ENCODE data around the gene SLC22A31. TPM values are rescaled to one million over a fixed set of nuclear protein-coding genes. Genes with fewer than 3 reads are reported as not detected.
"Not testable (repeated sequence)": the region's sequence is repeated elsewhere in the genome, so short reads cannot be mapped to it uniquely, and the experiment has no call there.

SLC22A31 gene
- total RNA-seq, 2 donors from 2014 or later, result 0.81 TPM; not detected in 1

- no peak for ATAC-seq (ENCODE audit: insufficient number of reproducible peaks, low FRiP score, low read depth)
- no peak for TF ChIP-seq CTCF (IDR thresholded peaks at IDR 0.05)
- H3K4me3 ChIP-seq, result peak overlapping the region; percentile 69
Measured at GRCh38 chr16:89191033-89191900, 9.1 kb downstream of the SLC22A31 start.

DNA sequence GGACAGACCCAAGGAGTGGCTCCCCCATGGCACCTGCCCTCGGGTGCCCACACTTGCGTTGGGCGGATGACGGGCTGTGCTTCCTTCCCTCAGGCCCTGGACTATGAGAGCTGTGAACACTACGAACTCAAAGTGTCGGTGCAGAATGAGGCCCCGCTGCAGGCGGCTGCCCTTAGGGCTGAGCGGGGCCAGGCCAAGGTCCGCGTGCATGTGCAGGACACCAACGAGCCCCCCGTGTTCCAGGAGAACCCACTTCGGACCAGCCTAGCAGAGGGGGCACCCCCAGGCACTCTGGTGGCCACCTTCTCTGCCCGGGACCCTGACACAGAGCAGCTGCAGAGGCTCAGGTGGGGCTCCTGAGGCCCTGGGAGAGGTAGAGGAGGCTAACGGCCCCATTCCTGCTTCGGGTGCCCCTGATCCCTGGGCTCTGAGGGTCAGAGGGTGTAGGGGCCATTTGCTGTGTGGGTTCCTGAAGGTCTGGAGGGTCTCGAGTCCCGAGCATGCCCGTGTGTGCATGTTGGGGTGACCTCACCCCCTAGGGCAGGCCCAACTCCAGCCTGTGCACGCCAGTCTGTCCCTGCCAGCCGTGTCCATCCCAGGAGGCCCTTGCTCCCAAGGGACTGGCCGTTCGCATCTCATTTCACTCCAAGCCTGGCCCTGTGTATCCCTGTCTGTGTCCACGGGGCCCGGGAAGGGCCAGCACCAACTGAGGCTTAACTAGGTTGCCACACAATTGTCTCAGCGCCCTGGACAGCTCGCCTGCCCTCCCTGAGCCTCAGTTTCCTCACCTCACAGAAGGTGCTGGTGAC, 10.0 kb downstream of the SLC22A31 start:
- H3K9me3 ChIP-seq, result no peaks in the 10 kb centered on the region
- H3K27ac ChIP-seq, result no peak overlapping the region
- H3K27me3 ChIP-seq (replicated peaks; ENCODE audit: insufficient read depth), result no peaks in the 10 kb centered on the region
- DNase-seq (ENCODE audit: low spot score) (no peak), ATAC-seq (ENCODE audit: insufficient number of reproducible peaks, low FRiP score, low read depth) (no peak)
- H3K4me3 ChIP-seq, result no peak overlapping the region
- H3K36me3 ChIP-seq, result no peaks in the 10 kb centered on the region
- peaks cover 0 to 4% of the 10 kb centered on the region in 2 donors for H3K4me1 ChIP-seq (ENCODE audit: control insufficient read depth in 1 of 2, low read depth in 2 of 2)
- no peak for TF ChIP-seq CTCF (IDR thresholded peaks at IDR 0.05)

More at GRCh38 chr16:89191033-89191900, 9.1 kb downstream of the SLC22A31 start:
- DNase-seq (ENCODE audit: low spot score), result no peak
- H3K9me3 ChIP-seq, result no peaks in the 10 kb centered on the region
- no peak overlapping the region for H3K27ac ChIP-seq
- no peaks in the 10 kb centered on the region for H3K36me3 ChIP-seq
- H3K4me1 ChIP-seq (ENCODE audit: control insufficient read depth in 1 of 2, low read depth in 2 of 2), result peaks cover 0 to 4% of the 10 kb centered on the region in 2 donors
- no peaks in the 10 kb centered on the region for H3K27me3 ChIP-seq (replicated peaks; ENCODE audit: insufficient read depth)

DNA sequence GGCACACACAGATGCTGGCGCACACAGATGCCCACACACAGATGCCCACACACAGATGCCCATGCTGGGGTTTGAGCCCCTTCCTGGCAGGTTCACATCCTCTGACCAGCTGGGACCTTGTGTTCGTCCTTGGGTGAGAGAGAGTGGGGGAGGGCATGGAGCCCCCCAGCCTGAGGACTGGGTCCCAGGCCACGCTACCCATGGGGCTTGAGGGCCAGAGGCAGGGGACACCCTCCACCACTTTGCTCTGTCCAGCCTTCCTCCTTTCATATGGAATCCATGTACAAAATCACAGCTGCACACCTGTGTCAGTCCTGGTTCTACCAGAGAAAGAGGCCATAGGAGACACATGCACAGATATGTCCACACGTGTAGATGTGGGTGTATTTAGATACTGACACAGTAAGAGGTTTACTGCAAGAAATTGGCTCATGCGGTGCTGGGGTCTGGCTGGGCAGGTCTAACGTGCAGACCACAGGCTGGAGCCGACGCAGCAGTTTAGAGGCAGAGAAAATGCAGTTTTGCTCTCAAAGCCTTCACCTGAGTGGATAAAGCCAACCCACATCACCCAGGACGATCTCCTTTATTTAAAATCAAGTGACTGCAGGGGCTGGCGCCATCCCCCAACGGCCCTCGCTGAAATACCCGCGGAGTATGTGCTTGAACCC, 10.8 kb downstream of the SLC22A31 start:
- TF ChIP-seq CTCF (IDR thresholded peaks at IDR 0.05), result no peak
- peaks cover 0 to 4% of the 10 kb centered on the region in 2 donors for H3K4me1 ChIP-seq (ENCODE audit: control insufficient read depth in 1 of 2, low read depth in 2 of 2)
- no peak overlapping the region for H3K4me3 ChIP-seq
- no peak overlapping the region for H3K27ac ChIP-seq
- no peaks in the 10 kb centered on the region for H3K9me3 ChIP-seq
- no peaks in the 10 kb centered on the region for H3K27me3 ChIP-seq (replicated peaks; ENCODE audit: insufficient read depth)
- no peaks in the 10 kb centered on the region for H3K36me3 ChIP-seq
- DNase-seq (ENCODE audit: low spot score), result no peak
- no peak for ATAC-seq (ENCODE audit: insufficient number of reproducible peaks, low FRiP score, low read depth)

- H3K4me3 ChIP-seq; DNase-seq (ENCODE audit: low spot score); H3K36me3 ChIP-seq; H3K27me3 ChIP-seq (replicated peaks; ENCODE audit: insufficient read depth); H3K9me3 ChIP-seq; ATAC-seq (ENCODE audit: insufficient number of reproducible peaks, low FRiP score, low read depth); H3K4me1 ChIP-seq (ENCODE audit: control insufficient read depth in 1 of 2, low read depth in 2 of 2); H3K27ac ChIP-seq: not testable (repeated sequence)
Measured at GRCh38 chr16:89188471-89189357, 11.6 kb downstream of the SLC22A31 start.

DNA sequence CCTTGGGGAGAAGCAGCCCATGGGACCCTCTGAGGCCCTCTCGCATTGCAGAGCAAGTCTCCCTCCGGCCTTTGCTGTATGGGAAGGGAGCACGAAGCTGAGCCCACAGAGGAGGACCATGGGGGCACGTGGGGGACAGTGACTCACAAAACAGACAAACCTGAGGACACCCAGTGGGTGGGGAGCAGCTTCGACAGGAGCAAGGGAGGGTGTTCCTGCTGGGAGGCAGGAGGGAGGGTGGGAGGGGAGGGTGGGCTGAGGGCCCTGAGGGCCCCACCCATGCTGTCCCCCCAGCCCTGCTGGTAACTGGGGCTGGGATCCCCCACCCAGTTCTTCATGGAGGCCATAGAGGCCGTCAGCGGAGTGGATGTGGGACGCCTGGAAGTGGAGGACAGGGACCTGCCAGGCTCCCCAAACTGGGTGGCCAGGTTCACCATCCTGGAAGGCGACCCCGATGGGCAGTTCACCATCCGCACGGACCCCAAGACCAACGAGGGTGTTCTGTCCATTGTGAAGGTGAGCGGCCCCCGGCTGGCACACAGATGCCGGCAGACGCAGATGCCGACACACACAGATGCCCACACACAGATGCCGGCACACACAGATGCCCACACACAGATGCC, 12.5 kb downstream of the SLC22A31 start:
- ATAC-seq (ENCODE audit: insufficient number of reproducible peaks, low FRiP score, low read depth) (no peak), DNase-seq (ENCODE audit: low spot score) (no peak)
- H3K27me3 ChIP-seq (replicated peaks; ENCODE audit: insufficient read depth), result no peaks in the 10 kb centered on the region
- no peak overlapping the region for H3K4me3 ChIP-seq
- H3K27ac ChIP-seq, result no peak overlapping the region
- H3K9me3 ChIP-seq, result no peaks in the 10 kb centered on the region
- no peak for TF ChIP-seq CTCF (IDR thresholded peaks at IDR 0.05)
- peaks cover 0 to 4% of the 10 kb centered on the region in 2 donors for H3K4me1 ChIP-seq (ENCODE audit: control insufficient read depth in 1 of 2, low read depth in 2 of 2)
- no peaks in the 10 kb centered on the region for H3K36me3 ChIP-seq

Data from thoracic aorta (tissue), 2 donors.